Ovary (tissue), 3 donors: ENCODE data around the gene OR2K2.

Experiments
- CTCF ChIP-seq, 3 donors: fragments of 450-650 bp in 2 of 3; fragments of 200-600 bp in 1 of 3; IDR thresholded peaks; one replicate each; pipeline versions ENCODE4 v1.5.1 to v1.8.0; 2016 to 2022; ENCODE audit warnings: antibody characterized with exemption in 3 of 3, mild to moderate bottlenecking in 1 of 3
- EP300 ChIP-seq: sonication (generic); formaldehyde crosslinking; IDR thresholded peaks from one replicate; pipeline ENCODE4 v1.6.1; 2017; ENCODE audit warnings: antibody characterized with exemption
- POLR2A ChIP-seq: fragments of 450-650 bp; IDR thresholded peaks from one replicate; pipeline ENCODE4 v1.6.1; 2017; ENCODE audit warnings: antibody characterized with exemption, mild to moderate bottlenecking, moderate library complexity
- donor health status: DM: no; HTN: no; CAD: no.

- no peak for TF ChIP-seq CTCF (IDR thresholded peaks at IDR 0.05)
- no peak for TF ChIP-seq EP300
- TF ChIP-seq POLR2A, result no peak
Observed at GRCh38 chr9:111298111-111298510, 31.9 kb downstream of the OR2K2 start.
